BE2C (cell line): Measurements from ENCODE around the gene LEPR.

ENCODE experiments used
- DNase-seq: peaks from one replicate; pipeline ENCODE4 v3.0.0-alpha.2; 2020
- H3K27me3 ChIP-seq: fragments of 250-450 bp; sonication (Bioruptor Pico); 2 replicates; pipeline ENCODE4 v1.5.1; 2020; ENCODE audit warnings: mild to moderate bottlenecking
- H3K36me3 ChIP-seq: fragments of 250-450 bp; sonication (Bioruptor Pico); 2 replicates; pipeline ENCODE4 v1.5.1; 2020; ENCODE audit warnings: mild to moderate bottlenecking
- H3K4me1 ChIP-seq: fragments of 250-450 bp; sonication (Bioruptor Pico); 2 replicates; pipeline ENCODE4 v1.5.1; 2020
- H3K4me3 ChIP-seq: 2 replicates; pipeline ENCODE4 v1.5.1; 2011; ENCODE audit warnings: low read depth, low read length
- H3K9me3 ChIP-seq: fragments of 250-450 bp; sonication (Bioruptor Pico); 2 replicates; pipeline ENCODE4 v1.5.1; 2020
- CTCF ChIP-seq: IDR thresholded peaks from 2 replicates; pipeline ENCODE4 v1.5.1; 2012; ENCODE audit warnings: mild to moderate bottlenecking, low read depth, low read length

Gene LEPR

GRCh38 chr1:65395887-65396612 is 24.4 kb upstream of the LEPR start:
- no peak for DNase-seq
- no peaks in the 10 kb centered on the region for H3K9me3 ChIP-seq
- H3K27me3 ChIP-seq = no peaks in the 10 kb centered on the region
- no peak for TF ChIP-seq CTCF
- H3K4me3 ChIP-seq = no peak overlapping the region
- H3K4me1 ChIP-seq = no peaks in the 10 kb centered on the region
- peaks cover 8% of the 10 kb centered on the region; the same call in 1 of the 2 replicates for H3K36me3 ChIP-seq

GRCh38 chr1:65398083-65398482 is 22.4 kb upstream of the LEPR start:
- Histone ChIP-seq H3K4me1 (no peaks in the 10 kb centered on the region), H3K4me3 (no peak overlapping the region), H3K9me3 (no peaks in the 10 kb centered on the region), H3K36me3 (peaks cover 6% of the 10 kb centered on the region; the same call in 1 of the 2 replicates), H3K27me3 (no peaks in the 10 kb centered on the region)
- TF ChIP-seq CTCF = no peak
- DNase-seq = no peak

DNA sequence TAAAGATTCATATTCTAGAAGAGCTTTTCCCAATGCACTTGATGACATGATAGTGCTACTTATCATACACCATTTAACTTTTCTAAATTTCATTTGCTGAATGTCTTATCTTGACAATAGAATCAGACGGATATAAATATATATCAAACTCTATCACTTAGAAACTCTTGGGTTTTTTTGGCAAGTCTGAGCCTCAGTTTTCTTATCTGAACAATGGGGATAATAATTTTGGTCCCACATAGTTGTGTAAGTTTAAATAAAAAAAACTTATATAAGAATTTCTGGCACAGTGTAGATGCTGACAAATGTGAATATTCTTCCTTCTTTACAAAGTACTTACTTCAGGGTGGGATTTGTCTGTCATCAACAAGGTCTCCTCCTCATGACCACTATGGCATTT is 21.5 kb upstream of the LEPR start:
- DNase-seq = no peak
- TF ChIP-seq CTCF = no peak
- H3K36me3 ChIP-seq = peaks cover 6% of the 10 kb centered on the region; the same call in 1 of the 2 replicates
- H3K27me3 ChIP-seq = no peaks in the 10 kb centered on the region
- no peaks in the 10 kb centered on the region for H3K4me1 ChIP-seq
- H3K9me3 ChIP-seq = no peaks in the 10 kb centered on the region
- no peak overlapping the region for H3K4me3 ChIP-seq

- H3K36me3 ChIP-seq = no peaks in the 10 kb centered on the region; the same call in 1 of the 2 replicates
- H3K4me3 ChIP-seq = no peak overlapping the region
- no peak for TF ChIP-seq CTCF
- H3K9me3 ChIP-seq = no peaks in the 10 kb centered on the region
- no peaks in the 10 kb centered on the region for H3K4me1 ChIP-seq
- DNase-seq = no peak
- H3K27me3 ChIP-seq = no peaks in the 10 kb centered on the region
Measured at GRCh38 chr1:65401612-65402011, 18.9 kb upstream of the LEPR start.

GRCh38 chr1:65404941-65405340 is 15.5 kb upstream of the LEPR start:
- H3K27me3 ChIP-seq = no peaks in the 10 kb centered on the region
- peaks cover 3% of the 10 kb centered on the region for H3K36me3 ChIP-seq
- no peaks in the 10 kb centered on the region for H3K9me3 ChIP-seq
- no peak for TF ChIP-seq CTCF
- H3K4me3 ChIP-seq = no peak overlapping the region
- H3K4me1 ChIP-seq = no peaks in the 10 kb centered on the region
- no peak for DNase-seq

GRCh38 chr1:65407877-65408276 is 12.6 kb upstream of the LEPR start:
- H3K9me3 ChIP-seq = no peaks in the 10 kb centered on the region
- peaks cover 3% of the 10 kb centered on the region for H3K36me3 ChIP-seq
- TF ChIP-seq CTCF = no peak
- no peaks in the 10 kb centered on the region for H3K4me1 ChIP-seq
- DNase-seq = no peak
- no peak overlapping the region for H3K4me3 ChIP-seq
- H3K27me3 ChIP-seq = no peaks in the 10 kb centered on the region
